Ovary (tissue), 9 donors: ENCODE results near the gene SIGLEC8. TPM values are rescaled to one million over a fixed set of nuclear protein-coding genes. Genes with fewer than 3 reads are reported as not detected.
"Not testable (repeated sequence)": the region's sequence is repeated elsewhere in the genome, so short reads cannot be mapped to it uniquely, and the experiment has no call there.

ENCODE experiments used
- DNase-seq, 5 donors: peaks; one replicate each; pipeline ENCODE4 v3.0.0-alpha.2; 2019 to 2020
- H3K27ac ChIP-seq, 2 donors: fragments of 200-600 bp; one replicate each; pipeline versions ENCODE4 v1.5.1 to v1.8.0; 2019 to 2022
- H3K27me3 ChIP-seq: fragments of 200-600 bp; one replicate; pipeline ENCODE4 v1.8.0; 2022
- H3K36me3 ChIP-seq: fragments of 200-600 bp; sonication (generic); one replicate; pipeline ENCODE4 v1.5.1; 2019
- H3K4me1 ChIP-seq: one replicate; pipeline ENCODE4 v1.8.1; 2013; ENCODE audit warnings: mild to moderate bottlenecking, moderate library complexity; ENCODE audit not compliant: insufficient read depth
- H3K4me3 ChIP-seq: fragments of 200-600 bp; sonication (generic); one replicate; pipeline ENCODE4 v1.5.1; 2017
- H3K9me3 ChIP-seq, 2 donors: fragments of 200-600 bp in 1 of 2; sonication (generic) in 1 of 2; one replicate each; pipeline versions ENCODE4 v1.5.1 to v1.8.1; 2013 to 2019; ENCODE audit warnings: mild to moderate bottlenecking in 1 of 2, moderate library complexity in 1 of 2
- CTCF ChIP-seq, 3 donors: fragments of 450-650 bp in 2 of 3; fragments of 200-600 bp in 1 of 3; IDR thresholded peaks; one replicate each; pipeline versions ENCODE4 v1.5.1 to v1.8.0; 2016 to 2022; ENCODE audit warnings: antibody characterized with exemption in 3 of 3, mild to moderate bottlenecking in 1 of 3
- EP300 ChIP-seq: sonication (generic); formaldehyde crosslinking; IDR thresholded peaks from one replicate; pipeline ENCODE4 v1.6.1; 2017; ENCODE audit warnings: antibody characterized with exemption
- POLR2A ChIP-seq: fragments of 450-650 bp; IDR thresholded peaks from one replicate; pipeline ENCODE4 v1.6.1; 2017; ENCODE audit warnings: antibody characterized with exemption, mild to moderate bottlenecking, moderate library complexity
- WGBS, 3 donors: extraction: QIAGEN DNeasy Blood & Tissue Kit in 1 of 3; methylation state at CpG; one replicate each; pipeline versions ENCODE4 v1.1.5 to v1.1.7; 2013 to 2017; 5-methylcytosine and 5-hydroxymethylcytosine counted together
- intact Hi-C, 4 donors: fragments of 100-400 bp; cut with DNase I; formaldehyde crosslinking; loops; one replicate each; pipeline versions ENCODE4 v1.11.0 to v1.15.1; 2022 to 2023
- polyA plus RNA-seq, 2 donors: library from polyadenylated mRNA; stranded (reverse); fragments of 200-250 nt in 1 of 2; fragments of 350-450 nt in 1 of 2; fragmentation: Illumina TruSeq in 1 of 2; extraction: RNeasy Lipid Tissue Mini Kit (QIAGEN cat#74804) in 1 of 2; gene quantifications; one replicate each; pipeline ENCODE4 v1.2.3, GENCODE V29; 2013 to 2014
- total RNA-seq, 7 donors: library from RNA; depleted of rRNA in 2 of 7; stranded (reverse); fragments of >200 nt in 2 of 7; fragmentation: NEBNext Ultra II Directional in 3 of 7; extraction: Animal tissue kit (Norgen Biotek cat#: 25700) in 3 of 7; gene quantifications; one replicate each; pipeline versions ENCODE4 v1.1.0 to v1.2.4, GENCODE V29; 2016 to 2023
- donor health status: DM: no; HTN: no; CAD: no; lungs with moderate emphysema.
- donor health status: DM: no; HTN: no; CAD: no.
- donor health status: Bipolar disorder and iron deficiency.
- donor health status: DM: yes; HTN: yes; CAD: no.
- donor health status: DM: no; HTN: no; CAD: no.
- donor health status: DM: yes; HTN: yes; CAD: no.

SIGLEC8 gene
- total and polyA plus RNA-seq, 9 donors: 0.05 to 1.6 (median 0.92) TPM; not detected in 2

GRCh38 chr19:51448011-51448410 lies 10.2 kb downstream of the SIGLEC8 start:
- H3K27me3 ChIP-seq: no peaks in the 10 kb centered on the region
- no peaks in the 10 kb centered on the region for H3K4me1 ChIP-seq
- H3K4me3 ChIP-seq: no peak overlapping the region
- intact Hi-C loops: no loop called here
- no peak for TF ChIP-seq EP300
- H3K9me3 ChIP-seq: no peaks in the 10 kb centered on the region
- DNase-seq: no peak
- no peak overlapping the region for H3K27ac ChIP-seq
- H3K36me3 ChIP-seq: no peaks in the 10 kb centered on the region
- 66 to 80% (median 69%) methylated on average over 7 of the region's 7 CpGs for WGBS, 3 donors

- WGBS, 3 donors: 75 to 85% (median 79%) methylated on average over 3 of the region's 3 CpGs
- H3K4me1 ChIP-seq, H3K27ac ChIP-seq, H3K27me3 ChIP-seq, intact Hi-C loops, H3K9me3 ChIP-seq, DNase-seq, H3K4me3 ChIP-seq, H3K36me3 ChIP-seq: not testable (repeated sequence)
Observed at GRCh38 chr19:51447510-51447909, 10.7 kb downstream of the SIGLEC8 start.

GRCh38 chr19:51441410-51442390 lies 16.6 kb downstream of the SIGLEC8 start:
- H3K27ac ChIP-seq: no peak overlapping the region
- intact Hi-C loops: no loop called here
- 48 to 58% (median 52%) methylated on average over 31 of the region's 31 CpGs for WGBS, 3 donors

GRCh38 chr19:51440846-51441409 lies 17.3 kb downstream of the SIGLEC8 start:
- intact Hi-C loops: no loop called here
- Histone ChIP-seq H3K4me3 (no peak overlapping the region), H3K27ac (no peak overlapping the region), H3K36me3 (no peaks in the 10 kb centered on the region), H3K27me3 (no peaks in the 10 kb centered on the region), H3K9me3 (no peaks in the 10 kb centered on the region), H3K4me1 (no peaks in the 10 kb centered on the region)
- TF ChIP-seq EP300 (no peak), CTCF (IDR thresholded peaks at IDR 0.05) (no peak), POLR2A (no peak)
- no peak for DNase-seq
- WGBS, 3 donors: 34 to 44% (median 38%) methylated on average over 11 of the region's 11 CpGs

More at GRCh38 chr19:51441410-51442390, 16.6 kb downstream of the SIGLEC8 start:
- Histone ChIP-seq H3K4me1 (no peaks in the 10 kb centered on the region), H3K27me3 (no peaks in the 10 kb centered on the region), H3K9me3 (no peaks in the 10 kb centered on the region), H3K4me3 (no peak overlapping the region), H3K36me3 (no peaks in the 10 kb centered on the region)
- TF ChIP-seq EP300 (no peak), POLR2A (no peak), CTCF (IDR thresholded peaks at IDR 0.05) (no peak)
- no peak for DNase-seq

- Histone ChIP-seq H3K4me3 (no peak overlapping the region), H3K4me1 (no peaks in the 10 kb centered on the region), H3K36me3 (no peaks in the 10 kb centered on the region), H3K9me3 (no peaks in the 10 kb centered on the region), H3K27ac (no peak overlapping the region), H3K27me3 (no peaks in the 10 kb centered on the region)
- intact Hi-C loops: no loop called here
- TF ChIP-seq EP300 (no peak), CTCF (IDR thresholded peaks at IDR 0.05) (no peak), POLR2A (no peak)
- DNase-seq: no peak
- 69 to 81% (median 72%) methylated on average over 2 of the region's 2 CpGs for WGBS, 3 donors
Observed at GRCh38 chr19:51440052-51440451, 18.2 kb downstream of the SIGLEC8 start.
